T-helper 17 cell (primary cell): ENCODE results near the gene BMPR1B. TPM values are rescaled to one million over a fixed set of nuclear protein-coding genes. Genes with fewer than 3 reads are reported as not detected.
A peak's percentile ranks its signal among the peaks of the same experiment; 100 is the strongest.

Source experiments
- ATAC-seq: fragments of 150-1000 bp; cut with Tn5 transposase; 2 replicates; pipeline ENCODE4 v1.10.0; 2021; ENCODE audit warnings: mild to moderate bottlenecking, moderate library complexity
- DNase-seq, 3 donors: peaks; one replicate each; pipeline versions ENCODE4 v3.0.0 to v3.0.0-alpha.2; 2020 to 2021
- H3K9me3 ChIP-seq: one replicate; pipeline ENCODE4 v1.7.0; 2013; ENCODE audit warnings: low read length, mild to moderate bottlenecking; ENCODE audit not compliant: control insufficient read depth, poor library complexity, severe bottlenecking
- H3K27ac Mint-ChIP-seq: one replicate; pipeline ENCODE4 v1.8.0; 2022; ENCODE audit warnings: mild to moderate bottlenecking, moderate library complexity, mixed read lengths
- H3K27me3 Mint-ChIP-seq: one replicate; pipeline ENCODE4 v1.8.0; 2022; ENCODE audit warnings: mixed read lengths
- H3K36me3 Mint-ChIP-seq: one replicate; pipeline ENCODE4 v1.8.0; 2022; ENCODE audit warnings: low read depth, mixed read lengths
- H3K4me1 Mint-ChIP-seq: one replicate; pipeline ENCODE4 v1.8.0; 2022; ENCODE audit warnings: mild to moderate bottlenecking, mixed read lengths
- H3K4me3 Mint-ChIP-seq: one replicate; pipeline ENCODE4 v1.8.0; 2022; ENCODE audit warnings: mild to moderate bottlenecking, moderate library complexity, mixed read lengths
- total RNA-seq, 4 donors: library from RNA in 2 of 4; stranded (reverse) in 2 of 4; gene quantifications; one replicate each; pipeline ENCODE4 v1.2.3 and lab custom pipeline; 2022 to 2026

Gene BMPR1B
- total RNA-seq, 2 donors from 2014 or later: not detected

DNA sequence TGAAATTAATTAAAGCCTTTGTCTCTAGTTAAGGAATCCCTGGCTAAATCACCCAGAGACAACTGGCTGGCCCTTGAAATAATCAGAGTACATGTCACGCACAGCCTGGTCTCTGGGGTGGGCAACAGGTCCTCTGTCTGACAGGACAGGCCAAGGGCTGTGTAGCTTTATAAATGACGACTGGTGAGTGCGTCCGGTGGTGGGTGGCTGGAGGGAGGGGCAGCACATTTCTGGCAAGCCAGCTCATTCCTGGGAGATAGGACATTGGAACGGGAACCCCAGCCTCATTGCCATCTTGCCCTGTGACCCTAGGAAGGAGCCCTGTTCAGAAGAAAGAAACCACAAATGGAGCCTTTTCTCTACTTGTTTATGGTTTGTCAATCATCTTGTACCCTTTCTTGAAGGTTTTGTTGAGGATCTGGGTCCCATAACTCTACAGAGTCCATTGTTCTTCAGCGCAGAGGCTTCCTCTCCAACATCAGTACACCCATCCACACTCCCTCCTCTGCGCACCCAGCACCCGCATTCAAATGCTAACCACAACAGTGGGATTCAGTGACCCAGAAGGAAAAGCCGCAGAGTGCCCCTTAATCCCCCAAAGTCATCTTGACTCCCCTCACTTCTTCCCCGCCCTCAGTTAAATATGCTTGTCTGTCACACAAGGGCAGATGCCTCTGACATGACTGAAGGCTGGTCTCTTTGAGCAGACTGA is 422.9 kb downstream of the BMPR1B start:
- DNase-seq (no peak), ATAC-seq (no peak)
- H3K27me3 Mint-ChIP-seq: peaks cover 7% of the 10 kb centered on the region
- H3K4me1 Mint-ChIP-seq: peaks cover 9% of the 10 kb centered on the region
- no peaks in the 10 kb centered on the region for H3K36me3 Mint-ChIP-seq
- H3K4me3 Mint-ChIP-seq: peak overlapping the region; percentile 41
- peak overlapping the region; percentile 67 for H3K27ac Mint-ChIP-seq
- H3K9me3 ChIP-seq: no peaks in the 10 kb centered on the region

DNA sequence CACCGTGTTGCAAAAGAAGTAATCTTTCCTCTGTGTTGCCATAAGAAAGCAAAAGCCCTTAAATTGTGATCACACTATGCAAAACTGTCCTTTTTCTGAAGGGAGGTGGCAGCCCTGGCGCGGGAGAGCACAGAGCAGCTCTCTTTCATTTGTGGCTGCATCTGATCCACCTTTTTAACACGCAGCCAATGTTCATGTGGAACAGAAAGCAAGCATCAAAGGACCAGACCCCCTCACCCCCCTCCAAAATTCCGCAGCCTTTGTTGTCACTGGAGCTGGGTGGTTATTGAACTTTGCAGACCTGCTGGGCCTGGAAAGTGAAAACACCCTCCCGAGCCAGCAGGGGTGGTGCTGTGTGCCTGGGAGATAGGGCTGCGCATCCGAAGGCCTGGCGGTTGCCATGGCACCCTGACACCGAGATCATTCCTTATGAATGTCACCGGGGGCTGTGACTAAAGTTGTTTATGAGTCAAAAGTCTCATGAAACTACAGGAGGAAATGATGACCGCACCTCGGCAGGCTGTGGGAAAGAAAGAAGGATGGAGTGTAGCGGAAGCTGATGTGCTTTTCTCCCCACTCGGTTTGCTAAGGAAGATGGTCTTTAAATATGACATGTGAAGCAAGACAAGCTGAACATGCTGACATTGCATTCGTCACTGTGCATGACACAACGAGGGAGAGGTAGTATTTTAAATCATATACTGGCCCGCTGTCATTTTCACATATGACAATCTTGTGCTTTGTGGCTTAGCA is 423.7 kb downstream of the BMPR1B start:
- Mint-ChIP-seq H3K4me3 (peak overlapping the region; percentile 41), H3K36me3 (no peaks in the 10 kb centered on the region), H3K27me3 (peaks cover 7% of the 10 kb centered on the region), H3K4me1 (peaks cover 9% of the 10 kb centered on the region), H3K27ac (peak overlapping the region; percentile 91)
- peak; percentile 88 for ATAC-seq
- H3K9me3 ChIP-seq: no peaks in the 10 kb centered on the region
- peak in 2 of 3 donors; percentile 14 to 27 for DNase-seq

DNA sequence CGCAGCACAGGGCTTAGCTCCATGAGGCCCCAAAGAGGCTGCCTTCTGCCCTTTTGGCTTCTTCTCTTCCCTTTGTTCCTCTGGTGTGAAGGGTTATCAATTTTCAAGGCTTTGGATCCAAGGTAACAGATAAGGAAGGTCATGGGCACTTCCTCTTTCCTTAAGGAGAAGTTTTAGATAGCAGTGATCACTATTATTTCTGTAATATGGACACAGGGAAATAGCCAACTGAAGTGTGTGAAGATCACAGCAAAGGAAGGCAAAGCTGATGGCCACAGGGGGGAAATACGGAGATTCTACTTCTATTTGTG is 424.2 kb downstream of the BMPR1B start:
- no peaks in the 10 kb centered on the region for H3K36me3 Mint-ChIP-seq
- peaks cover 7% of the 10 kb centered on the region for H3K27me3 Mint-ChIP-seq
- peaks cover 9% of the 10 kb centered on the region for H3K4me1 Mint-ChIP-seq
- no peaks in the 10 kb centered on the region for H3K9me3 ChIP-seq
- peak overlapping the region; percentile 91 for H3K27ac Mint-ChIP-seq
- ATAC-seq: no peak
- no peak for DNase-seq
- no peak overlapping the region for H3K4me3 Mint-ChIP-seq

DNA sequence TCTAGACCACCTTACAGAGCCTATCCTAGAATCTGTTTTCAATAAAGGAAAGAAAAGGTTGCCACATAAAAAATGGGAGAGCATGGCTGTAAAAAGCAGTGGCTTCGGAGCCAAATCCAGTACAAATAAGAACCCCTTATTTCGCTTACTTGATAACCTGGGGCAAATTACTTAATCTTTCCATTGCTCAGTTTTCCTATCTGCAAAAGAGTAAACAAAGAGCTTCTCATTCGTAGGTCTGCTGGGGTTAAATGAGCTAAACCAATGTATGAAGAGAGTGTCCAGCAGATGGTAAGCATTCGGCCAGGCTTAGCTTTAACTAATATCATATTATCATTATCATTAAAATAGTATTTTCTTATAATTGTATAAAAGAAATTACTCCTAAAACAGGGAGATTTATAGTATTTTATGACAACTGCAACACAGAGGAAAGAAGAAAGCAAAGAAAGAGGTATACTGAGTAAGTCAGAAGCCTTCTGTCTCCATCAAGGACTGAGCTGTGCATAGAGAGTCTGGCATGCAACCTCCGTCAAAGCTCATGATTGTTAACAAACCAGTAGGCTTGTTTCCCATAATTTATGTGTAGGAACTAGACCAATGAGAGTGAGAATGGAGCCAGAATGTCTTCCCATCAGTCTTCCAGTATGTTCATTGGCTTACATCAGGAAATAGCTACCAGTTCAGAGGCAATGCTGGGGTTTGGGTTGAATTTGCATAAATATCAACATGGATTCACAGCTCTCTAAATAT is 426.1 kb downstream of the BMPR1B start:
- no peaks in the 10 kb centered on the region for H3K36me3 Mint-ChIP-seq
- H3K4me3 Mint-ChIP-seq: no peak overlapping the region
- H3K27ac Mint-ChIP-seq: peak overlapping the region; percentile 91
- no peak for DNase-seq
- peaks cover 13% of the 10 kb centered on the region for H3K4me1 Mint-ChIP-seq
- peaks cover 7% of the 10 kb centered on the region for H3K27me3 Mint-ChIP-seq
- no peak for ATAC-seq
- H3K9me3 ChIP-seq: no peaks in the 10 kb centered on the region

DNA sequence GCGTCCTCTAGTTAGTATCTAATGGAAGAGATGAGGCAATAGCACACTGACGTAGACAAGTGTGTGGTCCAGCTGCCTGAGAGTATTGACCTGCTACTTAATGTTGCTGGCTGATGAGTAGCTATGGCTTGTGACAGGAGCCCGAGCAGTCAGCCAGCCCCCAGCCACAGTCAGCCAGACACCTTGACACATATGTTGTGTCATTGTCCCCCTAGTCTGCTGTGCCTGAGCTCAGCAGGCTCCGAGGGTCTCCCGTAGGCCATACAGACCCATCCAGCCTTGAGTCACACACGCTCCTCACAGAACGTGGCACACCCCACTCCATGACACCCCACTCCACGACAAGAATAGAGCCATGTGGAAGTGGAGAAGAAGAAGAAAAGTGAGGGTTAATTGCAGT is 428.9 kb downstream of the BMPR1B start:
- Mint-ChIP-seq H3K4me3 (no peak overlapping the region), H3K27ac (peak overlapping the region; percentile 65), H3K36me3 (no peaks in the 10 kb centered on the region), H3K4me1 (peaks cover 25% of the 10 kb centered on the region), H3K27me3 (no peaks in the 10 kb centered on the region)
- DNase-seq (no peak), ATAC-seq (no peak)
- H3K9me3 ChIP-seq: no peaks in the 10 kb centered on the region

DNA sequence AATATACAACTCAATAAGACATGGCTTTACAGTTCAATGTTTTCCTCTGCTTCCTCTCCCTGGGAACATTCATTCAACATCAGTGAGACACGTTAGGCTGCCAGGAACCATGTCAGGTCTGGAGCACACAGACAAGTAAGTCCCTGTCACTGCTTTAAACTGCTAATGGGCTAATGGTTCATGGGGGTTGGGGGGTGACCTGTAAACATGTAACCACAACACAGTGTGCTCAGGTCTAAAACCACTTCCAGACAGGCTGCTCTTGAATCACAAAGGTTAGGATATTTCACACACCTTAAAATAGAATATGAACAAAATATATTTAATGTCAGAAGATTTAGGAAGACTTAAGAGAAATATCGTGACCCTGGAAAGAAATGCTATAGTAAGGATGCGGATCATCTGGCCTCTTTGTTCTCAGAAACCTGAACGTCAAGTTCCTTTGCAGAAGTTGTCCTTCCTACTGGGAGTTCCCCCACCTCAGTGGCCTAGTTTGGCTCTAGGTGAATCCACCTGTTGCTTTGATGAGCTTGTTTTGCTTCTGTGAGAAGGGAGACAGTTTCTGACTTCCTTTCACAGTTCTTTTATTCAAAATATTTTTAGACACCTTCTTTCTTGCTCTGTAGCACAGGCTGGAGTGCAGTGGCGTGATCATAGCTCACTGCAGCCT is 431.1 kb downstream of the BMPR1B start:
- no peaks in the 10 kb centered on the region for H3K9me3 ChIP-seq
- peak overlapping the region; percentile 98 for H3K27ac Mint-ChIP-seq
- DNase-seq (no peak), ATAC-seq (peak; percentile 93)
- H3K27me3 Mint-ChIP-seq: no peaks in the 10 kb centered on the region
- H3K4me1 Mint-ChIP-seq: peaks cover 34% of the 10 kb centered on the region
- peak overlapping the region; percentile 75 for H3K4me3 Mint-ChIP-seq
- H3K36me3 Mint-ChIP-seq: no peaks in the 10 kb centered on the region

DNA sequence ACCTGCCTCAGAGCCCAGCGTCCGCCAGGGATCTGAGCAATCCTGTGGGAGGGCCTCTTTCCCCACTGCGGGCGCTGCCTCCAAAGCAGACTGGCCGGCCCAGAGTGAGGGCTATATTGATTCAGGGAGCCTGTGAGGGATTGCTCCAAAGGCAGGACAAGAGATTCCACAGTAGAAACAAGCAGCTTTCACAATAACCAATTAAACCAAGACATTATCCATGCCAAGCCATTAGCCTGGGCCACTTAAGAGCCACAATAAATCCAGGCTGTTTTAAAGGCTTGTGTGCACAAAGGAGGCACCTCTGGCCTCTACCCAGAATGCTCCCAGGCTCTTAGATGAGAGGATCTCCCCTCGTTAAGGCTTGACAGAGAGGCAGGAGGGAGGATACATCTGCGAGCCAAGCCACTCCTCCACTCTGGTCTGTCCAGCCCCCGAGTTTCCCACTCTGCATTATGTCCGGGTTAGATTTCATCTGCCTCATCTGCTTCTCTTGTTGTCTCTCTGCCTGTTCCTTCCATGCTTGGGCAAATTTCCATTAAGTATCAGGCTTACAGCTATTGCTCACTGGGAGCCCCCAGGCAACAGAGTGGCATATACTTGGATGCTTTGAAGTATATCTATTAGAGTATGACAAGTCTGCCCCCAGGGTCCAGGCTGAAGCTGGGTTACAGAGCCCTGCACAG is 433.1 kb downstream of the BMPR1B start:
- DNase-seq (no peak), ATAC-seq (no peak)
- Mint-ChIP-seq H3K27me3 (no peaks in the 10 kb centered on the region), H3K27ac (peak overlapping the region; percentile 98), H3K36me3 (no peaks in the 10 kb centered on the region), H3K4me1 (peaks cover 46% of the 10 kb centered on the region), H3K4me3 (no peak overlapping the region)
- no peaks in the 10 kb centered on the region for H3K9me3 ChIP-seq

DNA sequence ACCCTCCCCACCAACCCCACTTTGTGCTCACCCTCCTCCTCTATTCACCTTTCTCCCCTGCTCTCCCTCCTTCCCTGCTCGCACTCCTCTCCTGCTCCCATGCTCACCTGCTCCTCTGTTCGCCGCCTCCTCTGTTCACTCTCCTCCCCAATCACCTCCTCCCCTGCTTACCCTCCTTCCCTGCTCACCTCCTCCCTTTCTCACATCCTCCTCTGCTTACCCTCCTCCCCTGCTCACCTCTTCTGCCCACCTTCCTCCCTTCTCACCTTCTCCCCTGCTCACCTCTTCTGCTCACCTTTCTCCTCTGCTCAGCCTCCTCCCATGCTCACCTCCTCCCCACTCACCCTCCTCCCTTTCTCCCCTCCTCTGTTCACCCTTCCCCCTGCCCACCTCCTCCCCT is 433.8 kb downstream of the BMPR1B start:
- DNase-seq: no peak
- Mint-ChIP-seq H3K36me3 (no peaks in the 10 kb centered on the region), H3K27ac (peak overlapping the region; percentile 98), H3K27me3 (no peaks in the 10 kb centered on the region), H3K4me1 (peaks cover 46% of the 10 kb centered on the region), H3K4me3 (no peak overlapping the region)
- no peaks in the 10 kb centered on the region for H3K9me3 ChIP-seq
- no peak for ATAC-seq

DNA sequence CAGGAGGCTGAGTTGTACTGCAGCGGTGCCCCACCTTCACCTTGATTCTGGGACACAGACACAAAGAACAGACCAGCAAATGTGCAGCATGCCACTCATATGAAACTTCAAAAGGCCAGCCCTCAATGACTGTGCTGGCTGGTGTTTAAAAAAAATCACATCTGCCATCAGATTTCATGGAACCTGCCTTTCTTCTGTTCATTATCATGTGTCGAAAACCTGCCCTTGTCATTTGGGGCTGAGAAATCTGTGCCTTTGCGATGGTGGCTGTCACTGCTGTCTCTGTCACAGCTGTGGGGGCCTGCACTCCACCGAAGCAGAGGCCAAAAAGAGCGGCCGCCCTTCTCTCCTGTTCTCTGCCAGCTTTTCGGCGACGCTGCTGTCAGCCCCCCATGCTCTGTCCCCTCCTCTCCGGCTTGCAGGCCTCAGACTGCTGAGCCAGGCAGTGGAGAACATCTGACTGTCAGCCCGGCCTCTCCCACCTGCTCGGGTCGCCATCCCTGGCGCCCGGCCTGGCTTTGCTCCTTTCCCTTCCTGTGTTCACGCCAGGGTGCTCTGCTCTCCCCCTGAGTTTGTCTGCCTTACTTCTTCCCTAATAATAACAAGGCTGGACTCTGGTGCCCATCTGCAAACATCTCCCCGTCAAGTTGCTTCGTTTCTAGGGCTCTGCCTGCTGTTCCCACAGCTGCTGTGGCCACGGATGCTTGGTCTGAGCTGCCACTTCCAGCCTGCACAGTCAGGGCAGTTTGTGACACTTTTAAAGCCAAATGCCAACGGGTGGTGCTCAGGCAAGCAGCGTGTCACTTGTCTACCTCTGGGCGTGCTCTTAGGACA is 435.9 kb downstream of the BMPR1B start:
- Mint-ChIP-seq H3K27ac (peak overlapping the region; percentile 98), H3K36me3 (no peaks in the 10 kb centered on the region), H3K4me1 (peaks cover 44% of the 10 kb centered on the region), H3K27me3 (no peaks in the 10 kb centered on the region), H3K4me3 (no peak overlapping the region)
- no peaks in the 10 kb centered on the region for H3K9me3 ChIP-seq
- no peak for ATAC-seq
- DNase-seq: no peak

DNA sequence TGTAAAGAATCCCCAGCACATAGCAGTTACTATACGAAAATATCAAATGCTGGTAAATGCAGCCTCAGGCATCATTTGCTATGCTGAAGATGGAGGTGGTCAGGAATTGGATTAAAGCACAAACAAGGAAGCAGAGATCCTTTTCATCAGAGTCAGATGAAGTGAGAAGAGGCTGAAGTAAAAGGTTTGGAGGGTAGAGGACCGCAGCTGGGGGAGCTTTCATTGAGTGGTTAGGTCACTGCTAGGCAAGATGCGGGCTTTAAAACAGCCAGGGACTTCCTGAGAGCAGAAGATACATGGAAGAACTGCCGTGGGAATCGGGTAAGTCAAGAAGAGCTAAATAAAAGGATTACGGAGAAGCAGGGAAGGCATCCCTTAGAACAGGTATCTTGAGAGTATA is 439.6 kb downstream of the BMPR1B start:
- Mint-ChIP-seq H3K4me1 (peaks cover 22% of the 10 kb centered on the region), H3K36me3 (no peaks in the 10 kb centered on the region), H3K4me3 (no peak overlapping the region), H3K27me3 (no peaks in the 10 kb centered on the region), H3K27ac (peak overlapping the region; percentile 41)
- H3K9me3 ChIP-seq: no peaks in the 10 kb centered on the region
- ATAC-seq (no peak), DNase-seq (no peak)

DNA sequence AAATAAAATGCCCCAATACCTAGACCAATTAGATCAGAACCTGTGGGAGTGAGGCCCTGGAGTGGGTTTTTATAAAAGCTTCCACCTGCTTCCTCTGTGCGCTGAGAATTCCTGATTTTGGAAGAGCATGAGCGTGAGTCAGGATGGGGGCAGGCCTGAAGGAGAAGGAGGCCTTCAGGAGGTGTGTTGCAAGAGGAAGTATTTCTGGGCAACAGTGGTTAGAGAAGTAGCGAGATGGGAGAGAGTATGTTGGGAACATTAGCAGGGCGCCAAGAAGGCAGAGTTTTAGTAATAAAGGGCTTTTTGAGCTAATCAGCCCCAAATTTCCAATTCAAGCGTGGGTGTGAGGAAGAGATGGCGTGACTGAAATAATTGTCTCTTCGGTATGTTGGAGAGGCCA is 441.2 kb downstream of the BMPR1B start:
- Mint-ChIP-seq H3K36me3 (no peaks in the 10 kb centered on the region), H3K4me1 (peaks cover 11% of the 10 kb centered on the region), H3K27ac (no peak overlapping the region), H3K4me3 (no peak overlapping the region), H3K27me3 (no peaks in the 10 kb centered on the region)
- no peaks in the 10 kb centered on the region for H3K9me3 ChIP-seq
- no peak for DNase-seq
- ATAC-seq: no peak

DNA sequence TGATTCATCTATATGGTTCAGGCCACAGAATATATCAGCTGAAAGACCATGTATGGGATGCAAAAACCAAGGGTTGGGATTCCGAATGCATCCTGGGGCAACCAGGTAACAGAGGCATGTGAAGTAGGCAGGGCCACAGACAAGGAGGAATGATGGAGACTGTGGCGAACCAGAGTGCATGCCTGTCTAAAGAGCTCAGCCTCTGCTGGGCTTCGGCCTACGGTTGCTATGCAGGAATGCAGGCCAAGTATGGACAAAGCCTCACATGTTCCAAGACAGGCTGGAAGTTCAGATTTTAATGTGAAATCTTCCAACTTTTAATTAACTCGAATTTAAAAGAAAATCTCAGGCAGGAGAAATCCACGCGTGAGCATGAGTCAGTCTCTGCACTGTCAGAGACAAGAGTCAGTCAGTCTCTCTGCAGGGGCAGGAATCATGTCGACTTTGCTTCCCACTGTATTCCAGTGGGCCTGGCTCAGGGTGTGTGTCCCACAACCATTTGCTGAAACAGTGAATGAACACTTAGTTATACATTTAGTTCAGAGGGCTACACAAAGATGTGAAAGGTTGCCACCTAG is 446.6 kb downstream of the BMPR1B start:
- ATAC-seq (no peak), DNase-seq (no peak)
- H3K36me3 Mint-ChIP-seq: no peaks in the 10 kb centered on the region
- H3K9me3 ChIP-seq: no peaks in the 10 kb centered on the region
- H3K4me1 Mint-ChIP-seq: peaks cover 4% of the 10 kb centered on the region
- no peaks in the 10 kb centered on the region for H3K27me3 Mint-ChIP-seq
- no peak overlapping the region for H3K27ac Mint-ChIP-seq
- no peak overlapping the region for H3K4me3 Mint-ChIP-seq
